SK-N-SH treated with all-trans-retinoic acid at 6 μM for 48 hours (cell line): ENCODE results near the gene ZMYND11.

ENCODE experiments used
- ATAC-seq: fragments of 200-7000 bp; cut with Tn5 transposase; 3 replicates; pipeline ENCODE4 v1.9.1; 2020; ENCODE audit warnings: mild to moderate bottlenecking, moderate library complexity
- ARNTL ChIP-seq: fragments of 450-650 bp; formaldehyde crosslinking; IDR thresholded peaks from 2 replicates; pipeline ENCODE4 v1.5.0; 2020; ENCODE audit warnings: low read depth, mild to moderate bottlenecking, moderate library complexity, borderline replicate concordance
- BACH2 ChIP-seq: fragments of 250-450 bp; sonication (Bioruptor Pico); IDR thresholded peaks from 2 replicates; pipeline ENCODE4 v1.9.0; 2021; ENCODE audit warnings: mild to moderate bottlenecking, borderline replicate concordance
- CREB5 ChIP-seq: fragments of 250-450 bp; sonication (Bioruptor Pico); IDR thresholded peaks from 2 replicates; pipeline ENCODE4 v1.5.1; 2020; ENCODE audit warnings: low read depth, mild to moderate bottlenecking, moderate library complexity
- CSRNP3 ChIP-seq: fragments of 250-450 bp; sonication (Bioruptor Pico); IDR thresholded peaks from 2 replicates; pipeline ENCODE4 v1.5.1; 2021; ENCODE audit warnings: mild to moderate bottlenecking, moderate library complexity
- ESRRG ChIP-seq: fragments of 250-450 bp; sonication (Bioruptor Pico); IDR thresholded peaks from 2 replicates; pipeline ENCODE4 v1.6.1; 2021; ENCODE audit warnings: mild to moderate bottlenecking
- GLIS3 ChIP-seq: fragments of 250-450 bp; sonication (Bioruptor Pico); IDR thresholded peaks from 2 replicates; pipeline ENCODE4 v1.5.0; 2020; ENCODE audit warnings: mild to moderate bottlenecking, moderate library complexity
- ISL1 ChIP-seq: fragments of 250-450 bp; sonication (Bioruptor Pico); IDR thresholded peaks from 2 replicates; pipeline ENCODE4 v2.1.2; 2022; ENCODE audit warnings: mild to moderate bottlenecking, moderate library complexity
- OSR1 ChIP-seq: fragments of 250-450 bp; sonication (Bioruptor Pico); IDR thresholded peaks from 2 replicates; pipeline ENCODE4 v1.8.0; 2022; ENCODE audit warnings: moderate library complexity, mild to moderate bottlenecking, inconsistent platforms
- PATZ1 ChIP-seq: fragments of 250-450 bp; sonication (Bioruptor Pico); IDR thresholded peaks from 2 replicates; pipeline ENCODE4 v1.8.0; 2020; ENCODE audit warnings: mild to moderate bottlenecking, moderate library complexity, borderline replicate concordance
- POU6F1 ChIP-seq: fragments of 250-450 bp; sonication (Bioruptor Pico); IDR thresholded peaks from 2 replicates; pipeline ENCODE4 v1.8.0; 2021; ENCODE audit warnings: low read depth, mild to moderate bottlenecking, moderate library complexity, borderline replicate concordance
- PPARA ChIP-seq: fragments of 250-450 bp; sonication (Bioruptor Pico); IDR thresholded peaks from 2 replicates; pipeline ENCODE4 v1.5.0; 2020; ENCODE audit warnings: mild to moderate bottlenecking, borderline replicate concordance
- RARB ChIP-seq: fragments of 250-450 bp; sonication (Bioruptor Pico); IDR thresholded peaks from 2 replicates; pipeline ENCODE4 v1.8.0; 2021; ENCODE audit warnings: mild to moderate bottlenecking, moderate library complexity
- SNAI2 ChIP-seq: fragments of 250-450 bp; sonication (Bioruptor Pico); IDR thresholded peaks from 2 replicates; pipeline ENCODE4 v1.5.0; 2020; ENCODE audit warnings: mild to moderate bottlenecking, moderate library complexity
- TOX ChIP-seq: fragments of 250-450 bp; sonication (Bioruptor Pico); IDR thresholded peaks from 2 replicates; pipeline ENCODE4 v1.8.0; 2021; ENCODE audit warnings: mild to moderate bottlenecking, moderate library complexity, borderline replicate concordance
- TSHZ2 ChIP-seq: fragments of 250-450 bp; sonication (Bioruptor Pico); IDR thresholded peaks from 2 replicates; pipeline ENCODE4 v1.5.0; 2020; ENCODE audit warnings: mild to moderate bottlenecking, moderate library complexity
- ZC3H10 ChIP-seq: fragments of 250-450 bp; sonication (Bioruptor Pico); IDR thresholded peaks from 2 replicates; pipeline ENCODE4 v1.5.1; 2021; ENCODE audit warnings: mild to moderate bottlenecking, moderate library complexity
- ZFP3 ChIP-seq: fragments of 250-450 bp; sonication (Bioruptor Pico); IDR thresholded peaks from 2 replicates; pipeline ENCODE4 v1.5.0; 2020; ENCODE audit warnings: mild to moderate bottlenecking, moderate library complexity
- ZFP30 ChIP-seq: fragments of 450-650 bp; formaldehyde crosslinking; IDR thresholded peaks from 2 replicates; pipeline ENCODE4 v1.5.0; 2022; ENCODE audit warnings: mild to moderate bottlenecking, moderate library complexity
- ZNF565 ChIP-seq: fragments of 450-650 bp; formaldehyde crosslinking; conservative IDR thresholded peaks from 2 replicates; pipeline ENCODE4 v1.5.0; 2020; ENCODE audit warnings: low read depth, mild to moderate bottlenecking, moderate library complexity
- ZNF70 ChIP-seq: fragments of 450-650 bp; formaldehyde crosslinking; IDR thresholded peaks from 2 replicates; pipeline ENCODE4 v1.5.0; 2020; ENCODE audit warnings: mild to moderate bottlenecking, moderate library complexity
- ZNF8 ChIP-seq: fragments of 450-650 bp; formaldehyde crosslinking; IDR thresholded peaks from 2 replicates; pipeline ENCODE4 v1.5.0; 2020; ENCODE audit warnings: mild to moderate bottlenecking, moderate library complexity

The ZMYND11 gene

GRCh38 chr10:129810-130209 lies 5.4 kb upstream of the ZMYND11 start (continued):
- TF ChIP-seq TSHZ2 (no peak), ZNF565 (CRISPR knock-in tag) (no peak), PATZ1 (CRISPR knock-in tag) (no peak)

GRCh38 chr10:132946-133898 lies 2.0 kb upstream of the ZMYND11 start:
- TF ChIP-seq ZFP30, result no peak
- TF ChIP-seq ISL1 (CRISPR knock-in tag), result peak; percentile 68
- peak; percentile 10; the same call in 1 of the 2 replicates for TF ChIP-seq TOX (CRISPR knock-in tag)
- TF ChIP-seq ZNF70 (CRISPR knock-in tag), result no peak
- ATAC-seq, result peak; percentile 54

- ATAC-seq, result peak; percentile 4
- TF ChIP-seq ZFP3 (CRISPR knock-in tag), result no peak
- TF ChIP-seq ZNF8 (CRISPR knock-in tag), result no peak
- no peak for TF ChIP-seq RARB (CRISPR knock-in tag)
- TF ChIP-seq ESRRG (CRISPR knock-in tag), result no peak
- no peak for TF ChIP-seq GLIS3
- no peak for TF ChIP-seq ARNTL (CRISPR knock-in tag)
- TF ChIP-seq PPARA, result no peak
- TF ChIP-seq BACH2, result no peak
- TF ChIP-seq CREB5 (CRISPR knock-in tag), result no peak
- TF ChIP-seq ZNF565 (CRISPR knock-in tag), result no peak
- TF ChIP-seq ISL1 (CRISPR knock-in tag), result no peak
- no peak for TF ChIP-seq POU6F1 (CRISPR knock-in tag)
- no peak for TF ChIP-seq SNAI2 (CRISPR knock-in tag)
- no peak for TF ChIP-seq ZC3H10 (CRISPR knock-in tag)
- TF ChIP-seq CSRNP3 (CRISPR knock-in tag), result no peak
- TF ChIP-seq ZNF70 (CRISPR knock-in tag), result no peak
- TF ChIP-seq TSHZ2, result no peak
- TF ChIP-seq TOX (CRISPR knock-in tag), result no peak
- no peak for TF ChIP-seq ZFP30
- no peak for TF ChIP-seq OSR1 (CRISPR knock-in tag)
These were observed 766 bp upstream of the ZMYND11 start for GRCh38 chr10:134247-135131.
